H1 (cell line): ENCODE results near the gene CCL28. TPM values are rescaled to one million over a fixed set of nuclear protein-coding genes. Genes with fewer than 3 reads are reported as not detected.

Experiments
- CTCF ChIA-PET: fragments of 300-600 bp; sonication (Branson Sonifier 250); formaldehyde crosslinking; loops from one replicate; lab custom pipeline; 2021; ENCODE audit not compliant: partially characterized antibody; lab: Charles Lee
- POLR2A ChIA-PET: fragments of 300-600 bp; sonication (Branson Sonifier 250); formaldehyde crosslinking; loops from one replicate; lab custom pipeline; 2021; ENCODE audit warnings: inconsistent platforms; ENCODE audit not compliant: partially characterized antibody; lab: Charles Lee
- DNase-seq, 2 experiments: peaks; one replicate each; pipeline versions ENCODE4 v3.0.0 to v3.0.0-alpha.2; 2010 to 2022; ENCODE audit warnings: low spot score in 2 of 2, low read depth in 1 of 2, mixed read lengths in 1 of 2
- FAIRE-seq: peaks from 2 replicates; lab custom pipeline; 2011; peaks lifted over from hg19 to GRCh38; lab: Jason Lieb, UNC
- H2AFZ ChIP-seq: 2 replicates; pipeline ENCODE4 v1.8.1; 2012; ENCODE audit warnings: low read length, inconsistent platforms
- H2AK5ac ChIP-seq: 2 replicates; pipeline ENCODE4 v1.6.1; 2013; ENCODE audit warnings: low read depth, low read length
- H2BK120ac ChIP-seq: replicated peaks from 2 replicates; pipeline ENCODE3; 2013; ENCODE audit warnings: low read depth, low read length, inconsistent platforms
- H2BK12ac ChIP-seq: 2 replicates; pipeline ENCODE4 v1.6.1; 2013; ENCODE audit warnings: low read depth, low read length
- H2BK15ac ChIP-seq: 2 replicates; pipeline ENCODE4 v1.6.1; 2013; ENCODE audit warnings: low read length
- H2BK20ac ChIP-seq: 2 replicates; pipeline ENCODE4 v1.6.1; 2013; ENCODE audit warnings: low read length
- H2BK5ac ChIP-seq: 2 replicates; pipeline ENCODE4 v1.6.1; 2013; ENCODE audit warnings: low read depth, low read length
- H3K14ac ChIP-seq: 2 replicates; pipeline ENCODE4 v1.6.1; 2013; ENCODE audit warnings: inconsistent platforms; ENCODE audit not compliant: insufficient read length
- H3K18ac ChIP-seq: 2 replicates; pipeline ENCODE4 v1.6.1; 2013; ENCODE audit warnings: low read length; ENCODE audit errors: extremely low read depth
- H3K23ac ChIP-seq: 2 replicates; pipeline ENCODE4 v1.6.1; 2013; ENCODE audit warnings: inconsistent platforms; ENCODE audit not compliant: insufficient read length
- H3K23me2 ChIP-seq: 2 replicates; pipeline ENCODE4 v1.6.1; 2013; ENCODE audit warnings: low read depth, low read length
- H3K27ac ChIP-seq: 2 replicates; pipeline ENCODE4 v1.6.1; 2011; ENCODE audit warnings: low read depth, low read length, inconsistent platforms
- H3K27me3 ChIP-seq, 4 experiments: replicated peaks in 1 of 4; 1 replicate in 1 of 4; 2 replicates in 3 of 4; pipeline versions ENCODE4 v1.6.1 to v1.8.1; 2011 to 2013; ENCODE audit warnings: low read length in 3 of 4, mild to moderate bottlenecking in 3 of 4, inconsistent platforms in 2 of 4, mixed read lengths in 2 of 4, moderate library complexity in 1 of 4; ENCODE audit not compliant: control insufficient read depth in 3 of 4, insufficient read depth in 3 of 4; ENCODE audit errors: extremely low read depth in 1 of 4
- H3K36me3 ChIP-seq, 4 experiments: 2 replicates each; pipeline versions ENCODE4 v1.6.1 to v1.8.1; 2011 to 2013; ENCODE audit warnings: mild to moderate bottlenecking in 4 of 4, low read length in 3 of 4, moderate library complexity in 2 of 4, control low read depth in 1 of 4, inconsistent platforms in 1 of 4; ENCODE audit not compliant: insufficient read depth in 4 of 4, control insufficient read depth in 2 of 4
- H3K4ac ChIP-seq: replicated peaks from 2 replicates; pipeline ENCODE3; 2013; ENCODE audit warnings: low read length, low read depth, mixed read lengths, inconsistent platforms; ENCODE audit not compliant: insufficient read length
- H3K4me1 ChIP-seq, 4 experiments: replicated peaks in 1 of 4; 1 replicate in 1 of 4; 2 replicates in 3 of 4; pipeline versions ENCODE4 v1.6.1 to v1.8.1; 2011 to 2013; ENCODE audit warnings: low read length in 3 of 4, inconsistent platforms in 2 of 4, mixed read lengths in 1 of 4; ENCODE audit not compliant: insufficient read depth in 4 of 4, control insufficient read depth in 3 of 4
- H3K4me2 ChIP-seq, 2 experiments: 2 replicates each; pipeline versions ENCODE4 v1.6.1 to v1.8.1; 2011 to 2013; ENCODE audit warnings: low read depth in 2 of 2, low read length in 2 of 2, control low read depth in 1 of 2, inconsistent platforms in 1 of 2, mild to moderate bottlenecking in 1 of 2; ENCODE audit not compliant: insufficient read depth in 1 of 2
- H3K4me3 ChIP-seq, 4 experiments: fragments of 200-600, 300-600 bp in 1 of 4; sonication (generic), shearing (Covaris generic), sonication (Bioruptor Twin) in 1 of 4; 2 replicates each; pipeline versions ENCODE4 v1.5.1 to v1.8.1; 2011 to 2016; ENCODE audit warnings: low read length in 4 of 4, low read depth in 3 of 4, control low read depth in 2 of 4, inconsistent platforms in 2 of 4, mild to moderate bottlenecking in 2 of 4, mixed read lengths in 1 of 4, moderate library complexity in 1 of 4; ENCODE audit not compliant: insufficient read depth in 2 of 4; ENCODE audit errors: extremely low read depth in 1 of 4
- H3K56ac ChIP-seq: replicated peaks from 2 replicates; pipeline ENCODE3; 2013; ENCODE audit warnings: low read depth, mild to moderate bottlenecking, mixed read lengths, low read length, inconsistent platforms; ENCODE audit not compliant: insufficient read length
- H3K79me1 ChIP-seq: 2 replicates; pipeline ENCODE4 v1.6.1; 2013; ENCODE audit warnings: low read depth, low read length, control low read depth
- H3K79me2 ChIP-seq, 2 experiments: 2 replicates each; pipeline versions ENCODE4 v1.6.1 to v1.8.1; 2012 to 2013; ENCODE audit warnings: low read length in 2 of 2, mild to moderate bottlenecking in 2 of 2, inconsistent platforms in 1 of 2; ENCODE audit not compliant: insufficient read depth in 2 of 2, control insufficient read depth in 1 of 2
- H3K9ac ChIP-seq, 4 experiments: replicated peaks in 1 of 4; 1 replicate in 1 of 4; 2 replicates in 3 of 4; pipeline versions ENCODE4 v1.6.1 to v1.8.1; 2011 to 2013; ENCODE audit warnings: low read depth in 3 of 4, low read length in 3 of 4, control low read depth in 2 of 4, mild to moderate bottlenecking in 2 of 4, moderate library complexity in 2 of 4, inconsistent platforms in 1 of 4; ENCODE audit errors: extremely low read depth in 1 of 4
- H3K9me3 ChIP-seq, 2 experiments: 2 replicates each; pipeline versions ENCODE4 v1.6.1 to v1.8.1; 2012 to 2013; ENCODE audit warnings: mild to moderate bottlenecking in 2 of 2, moderate library complexity in 2 of 2, control low read depth in 1 of 2, inconsistent platforms in 1 of 2, low read depth in 1 of 2, low read length in 1 of 2, mixed read lengths in 1 of 2; ENCODE audit not compliant: insufficient read depth in 2 of 2
- H4K20me1 ChIP-seq, 2 experiments: replicated peaks in 1 of 2; 2 replicates each; pipeline versions ENCODE3 to v1.8.1; 2011 to 2013; ENCODE audit warnings: inconsistent platforms in 2 of 2, low read length in 2 of 2, mild to moderate bottlenecking in 1 of 2; ENCODE audit not compliant: insufficient read depth in 2 of 2, control insufficient read depth in 1 of 2
- H4K5ac ChIP-seq: 2 replicates; pipeline ENCODE4 v1.6.1; 2013; ENCODE audit warnings: low read length, low read depth, mixed read lengths, inconsistent platforms; ENCODE audit not compliant: insufficient read length
- H4K8ac ChIP-seq: 2 replicates; pipeline ENCODE4 v1.8.0; 2013; ENCODE audit warnings: mild to moderate bottlenecking, moderate library complexity, low read length, inconsistent platforms; ENCODE audit not compliant: insufficient read depth; ENCODE audit errors: extremely low read depth
- H4K91ac ChIP-seq: replicated peaks from 2 replicates; pipeline ENCODE3; 2013; ENCODE audit warnings: low read length, mixed read lengths, inconsistent platforms; ENCODE audit not compliant: insufficient read length
- BCL11A ChIP-seq, 2 experiments: IDR thresholded peaks; one replicate each; pipeline ENCODE4 v1.6.1; 2011; ENCODE audit warnings: low read depth in 2 of 2, low read length in 2 of 2, mild to moderate bottlenecking in 2 of 2
- NRF1 ChIP-seq: IDR thresholded peaks from 2 replicates; pipeline ENCODE4 v1.6.1; 2011; ENCODE audit warnings: mild to moderate bottlenecking, low read depth, low read length, improper control_type of control experiment
- SIN3A ChIP-seq, 2 experiments: IDR thresholded peaks in 1 of 2; conservative IDR thresholded peaks in 1 of 2; 2 replicates each; pipeline ENCODE4 v1.6.1; 2011 to 2012; ENCODE audit warnings: low read length in 2 of 2, improper control_type of control experiment in 1 of 2, low read depth in 1 of 2, mild to moderate bottlenecking in 1 of 2
- SIX5 ChIP-seq: IDR thresholded peaks from 2 replicates; pipeline ENCODE4 v1.6.1; 2011; ENCODE audit warnings: mild to moderate bottlenecking, low read depth, low read length
- SP4 ChIP-seq: IDR thresholded peaks from 2 replicates; pipeline ENCODE4 v1.6.1; 2012; ENCODE audit warnings: low read length, inconsistent platforms
- TCF12 ChIP-seq: IDR thresholded peaks from 2 replicates; pipeline ENCODE4 v1.6.1; 2011; ENCODE audit warnings: low read depth, mild to moderate bottlenecking, low read length
- WGBS, 2 experiments: shearing (Covaris generic) in 1 of 2; methylation state at CpG; one replicate each; pipeline versions ENCODE4 v1.1.6 to v1.1.7; 2013 to 2015; ENCODE audit warnings: low lambda C conversion rate in 2 of 2, mixed read lengths in 2 of 2, inconsistent platforms in 1 of 2, low coverage in 1 of 2, missing lambda C conversion rate in 1 of 2; ENCODE audit not compliant: insufficient replicate concordance in 2 of 2, insufficient coverage in 1 of 2, insufficient read length in 1 of 2; ENCODE audit errors: extremely low coverage in 1 of 2, missing lambda C conversion rate in 1 of 2; 5-methylcytosine and 5-hydroxymethylcytosine counted together
- long read RNA-seq, 2 experiments: library from RNA in 1 of 2; library from capped mRNA in 1 of 2; stranded (forward); transcript quantifications; one replicate each; pipeline ENCODE4 v2.0.0, GENCODE V29; 2021; ENCODE audit warnings: inconsistent platforms in 1 of 2
- polyA minus RNA-seq, 3 experiments: library from RNA; depleted of rRNA, polyadenylated mRNA; stranded (reverse); fragments of >200 nt; gene quantifications; 1 replicate in 2 of 3; 2 replicates in 1 of 3; pipeline ENCODE4 v1.2.3, GENCODE V29; 2011
- polyA plus RNA-seq, 7 experiments: library from polyadenylated mRNA; depleted of rRNA in 3 of 7; stranded (reverse) in 5 of 7; unstranded in 2 of 7; fragments of >200 nt in 5 of 7; fragments of 200-250 nt in 2 of 7; gene quantifications; 1 replicate in 5 of 7; 2 replicates in 1 of 7; 4 replicates in 1 of 7; pipeline versions ENCODE4 v1.2.1 to v1.2.3, GENCODE V29; 2011 to 2013; ENCODE audit warnings: missing spikeins in 2 of 7, mixed read lengths in 2 of 7
- total RNA-seq: library from RNA; stranded (reverse); fragmentation: NEBNext Ultra II Directional; extraction: Animal tissue kit (Norgen Biotek cat#: 25700); gene quantifications from 2 replicates; pipeline ENCODE4 v1.2.1, GENCODE V29; 2021
- TF ChIP-seq, protein P1 (sequence below): IDR thresholded peaks from 2 replicates; pipeline ENCODE4 v1.6.1; 2012; ENCODE audit warnings: inconsistent platforms
- TF ChIP-seq, protein P2 (sequence below): IDR thresholded peaks from 2 replicates; pipeline ENCODE4 v1.6.1; 2012; ENCODE audit warnings: low read length, inconsistent platforms
- TF ChIP-seq, protein P3 (sequence below): IDR thresholded peaks from 2 replicates; pipeline ENCODE4 v1.6.1; 2012; ENCODE audit warnings: inconsistent platforms

Gene CCL28, protein sequence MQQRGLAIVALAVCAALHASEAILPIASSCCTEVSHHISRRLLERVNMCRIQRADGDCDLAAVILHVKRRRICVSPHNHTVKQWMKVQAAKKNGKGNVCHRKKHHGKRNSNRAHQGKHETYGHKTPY
- total RNA-seq (not detected in 2 replicates), polyA plus RNA-seq (2011; rRNA removed) (0.95 and 1.1 TPM in 2 replicates), polyA minus RNA-seq (2011; rRNA and poly(A)+ RNA removed) (0.85 and 2.2 TPM in 2 replicates)
- polyA plus RNA-seq (2011; cell fraction: cytosol; rRNA removed): 1.2 TPM
- polyA plus RNA-seq (2011; cell fraction: nucleus; rRNA removed): 1.3 TPM
- 0.39 to 0.66 TPM (median 0.62 TPM) in 4 replicates for polyA plus RNA-seq (2012, experiment 1 of 2)
- 0.38 TPM for polyA plus RNA-seq (2012, experiment 2 of 2)
- 0.08 TPM for polyA plus RNA-seq (2013, experiment 1 of 2)
- 0.26 TPM for polyA plus RNA-seq (2013, experiment 2 of 2)
- polyA minus RNA-seq (2011; cell fraction: cytosol; rRNA and poly(A)+ RNA removed): 1.2 TPM
- 1.6 TPM for polyA minus RNA-seq (2011; cell fraction: nucleus; rRNA and poly(A)+ RNA removed)
- long read RNA-seq, experiment 1: 0 reads
- long read RNA-seq, experiment 2: 0 reads

DNA sequence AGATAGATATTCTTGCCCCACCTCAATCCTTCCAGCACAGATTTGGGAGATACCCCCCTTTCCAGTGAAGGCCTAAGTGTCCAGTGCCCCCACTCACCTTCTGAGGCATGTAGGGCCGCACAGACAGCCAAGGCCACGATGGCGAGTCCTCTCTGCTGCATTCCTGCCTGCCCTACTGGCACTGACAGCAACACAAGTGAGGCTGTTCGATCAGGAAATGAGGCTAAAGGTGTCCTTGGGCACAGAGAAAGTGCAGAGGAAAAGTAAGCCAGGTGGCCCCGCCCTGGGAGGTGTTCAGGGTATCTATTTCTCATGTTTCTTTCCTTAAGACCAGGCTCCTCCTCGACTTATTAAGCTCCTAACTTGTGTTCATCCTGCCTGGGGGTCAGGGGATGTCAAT, at the start of gene CCL28:
CCL28 (minus strand) TSS at position 236 of the 400 bp plus-strand sequence; CDS start at position 161, 75 bp downstream.
- no peak within 1 kb of the TSS for H3K56ac ChIP-seq
- no peak within 1 kb of the TSS for H2BK12ac ChIP-seq
- no peak within 1 kb of the TSS for H4K5ac ChIP-seq
- H3K36me3 ChIP-seq: no peaks in the 10 kb centered on the region
- H3K9ac ChIP-seq: no peak within 1 kb of the TSS
- H2AK5ac ChIP-seq: no peak within 1 kb of the TSS
- H4K91ac ChIP-seq: no peak within 1 kb of the TSS
- no peaks in the 10 kb centered on the region for H3K79me2 ChIP-seq
- POLR2A ChIA-PET: no interaction called here
- H2BK15ac ChIP-seq: no peak within 1 kb of the TSS
- no peak within 1 kb of the TSS for H3K4me3 ChIP-seq
- H2AFZ ChIP-seq: no peak within 1 kb of the TSS
- FAIRE-seq: no peak
- H4K20me1 ChIP-seq: no peaks in the 10 kb centered on the region
- no peak for DNase-seq
- no peak within 1 kb of the TSS for H3K18ac ChIP-seq
- H3K27me3 ChIP-seq: no peaks in the 10 kb centered on the region
- no peaks in the 10 kb centered on the region for H3K9me3 ChIP-seq
- no peak within 1 kb of the TSS for H2BK5ac ChIP-seq
- H4K8ac ChIP-seq: no peak within 1 kb of the TSS
- H3K79me1 ChIP-seq: no peaks in the 10 kb centered on the region
- WGBS, 2 experiments: 84% methylated on average over 6 of the region's 6 CpGs; no CpG with 5 or more reads in 1 of the 2 experiments
- H3K27ac ChIP-seq: no peak within 1 kb of the TSS
- no peaks in the 10 kb centered on the region for H3K23me2 ChIP-seq
- CTCF ChIA-PET: interaction anchor here (1.2 to 2.7 kb wide), 5 partner anchors 10 to 306 kb away, joined by 3 to 13 read pairs (median 6); partner anchors contain the start of gene TMEM267
- H3K4me2 ChIP-seq: no peak within 1 kb of the TSS
- no peak within 1 kb of the TSS for H2BK20ac ChIP-seq
- no peak within 1 kb of the TSS for H3K23ac ChIP-seq
- H3K4ac ChIP-seq: no peak within 1 kb of the TSS
- no peak within 1 kb of the TSS for H2BK120ac ChIP-seq
- no peak within 1 kb of the TSS for H3K14ac ChIP-seq
- H3K4me1 ChIP-seq: no peaks in the 10 kb centered on the region
- TF ChIP-seq SP4 (no peak), NRF1 (no peak), SIN3A (conservative IDR thresholded peaks at IDR 0.05 in 1 of 2, IDR thresholded peaks at IDR 0.05 in 1 of 2; ENCODE audit: low read depth in 1 of 2, low read length in 2 of 2) (no peak), SIX5 (no peak), TCF12 (no peak), BCL11A (IDR thresholded peaks at IDR 0.05; ENCODE audit: low read depth in 2 of 2, low read length in 2 of 2) (no peak)
- TF ChIP-seq, protein P1, sequence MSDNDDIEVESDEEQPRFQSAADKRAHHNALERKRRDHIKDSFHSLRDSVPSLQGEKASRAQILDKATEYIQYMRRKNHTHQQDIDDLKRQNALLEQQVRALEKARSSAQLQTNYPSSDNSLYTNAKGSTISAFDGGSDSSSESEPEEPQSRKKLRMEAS: no peak
- TF ChIP-seq, protein P2, sequence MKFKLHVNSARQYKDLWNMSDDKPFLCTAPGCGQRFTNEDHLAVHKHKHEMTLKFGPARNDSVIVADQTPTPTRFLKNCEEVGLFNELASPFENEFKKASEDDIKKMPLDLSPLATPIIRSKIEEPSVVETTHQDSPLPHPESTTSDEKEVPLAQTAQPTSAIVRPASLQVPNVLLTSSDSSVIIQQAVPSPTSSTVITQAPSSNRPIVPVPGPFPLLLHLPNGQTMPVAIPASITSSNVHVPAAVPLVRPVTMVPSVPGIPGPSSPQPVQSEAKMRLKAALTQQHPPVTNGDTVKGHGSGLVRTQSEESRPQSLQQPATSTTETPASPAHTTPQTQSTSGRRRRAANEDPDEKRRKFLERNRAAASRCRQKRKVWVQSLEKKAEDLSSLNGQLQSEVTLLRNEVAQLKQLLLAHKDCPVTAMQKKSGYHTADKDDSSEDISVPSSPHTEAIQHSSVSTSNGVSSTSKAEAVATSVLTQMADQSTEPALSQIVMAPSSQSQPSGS: no peak
- TF ChIP-seq, protein P3, sequence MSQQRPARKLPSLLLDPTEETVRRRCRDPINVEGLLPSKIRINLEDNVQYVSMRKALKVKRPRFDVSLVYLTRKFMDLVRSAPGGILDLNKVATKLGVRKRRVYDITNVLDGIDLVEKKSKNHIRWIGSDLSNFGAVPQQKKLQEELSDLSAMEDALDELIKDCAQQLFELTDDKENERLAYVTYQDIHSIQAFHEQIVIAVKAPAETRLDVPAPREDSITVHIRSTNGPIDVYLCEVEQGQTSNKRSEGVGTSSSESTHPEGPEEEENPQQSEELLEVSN: no peak
